WTC11 (cell line): ENCODE measurements around the gene SKIC8.

Source experiments
- CTCF ChIP-seq: fragments of 200-600 bp; IDR thresholded peaks from 2 replicates; pipeline ENCODE4 v1.8.0; 2022; ENCODE audit warnings: antibody characterized with exemption
- JUN ChIP-seq: sonication (generic); formaldehyde crosslinking; IDR thresholded peaks from 2 replicates; pipeline ENCODE4 v1.8.0; 2023; ENCODE audit warnings: mild to moderate bottlenecking, missing genetic modification reagents
- MAX ChIP-seq: sonication (generic); formaldehyde crosslinking; IDR thresholded peaks from 2 replicates; pipeline ENCODE4 v1.8.0; 2022; ENCODE audit warnings: mild to moderate bottlenecking, missing genetic modification reagents
- NR2C2 ChIP-seq: sonication (generic); formaldehyde crosslinking; IDR thresholded peaks from 2 replicates; pipeline ENCODE4 v1.8.0; 2022; ENCODE audit warnings: mild to moderate bottlenecking, missing genetic modification reagents
- TEAD4 ChIP-seq: sonication (generic); formaldehyde crosslinking; IDR thresholded peaks from 2 replicates; pipeline ENCODE4 v1.8.0; 2022; ENCODE audit warnings: mild to moderate bottlenecking, missing genetic modification reagents
- ZNF263 ChIP-seq: sonication (generic); formaldehyde crosslinking; IDR thresholded peaks from 2 replicates; pipeline ENCODE4 v1.8.1; 2022; ENCODE audit warnings: low read depth, mild to moderate bottlenecking, moderate library complexity, missing genetic modification reagents
- ZNF281 ChIP-seq: sonication (generic); formaldehyde crosslinking; IDR thresholded peaks from 2 replicates; pipeline ENCODE4 v1.8.0; 2023; ENCODE audit warnings: mild to moderate bottlenecking, missing genetic modification reagents

GRCh38 chr15:78263351-78263781, 36.0 kb downstream of the SKIC8 start:
- no peak for TF ChIP-seq JUN
- no peak for TF ChIP-seq TEAD4 (CRISPR knock-in tag)
- TF ChIP-seq CTCF: no peak
- TF ChIP-seq NR2C2 (CRISPR knock-in tag): no peak
- TF ChIP-seq ZNF263 (CRISPR knock-in tag): no peak
- TF ChIP-seq MAX (CRISPR knock-in tag): no peak
- no peak for TF ChIP-seq ZNF281 (CRISPR knock-in tag)
